GM23248 (cell line): ENCODE data around the gene RAP2B. TPM values are rescaled to one million over a fixed set of nuclear protein-coding genes. Genes with fewer than 3 reads are reported as not detected.

Source experiments
- DNase-seq: peaks from one replicate; pipeline ENCODE4 v3.0.0-alpha.2; 2015
- H2AFZ ChIP-seq: fragments of 200-600 bp; sonication (generic); 2 replicates; pipeline ENCODE4 v1.6.1; 2016; ENCODE audit warnings: antibody characterized with exemption
- H3F3A ChIP-seq: fragments of 200-600 bp; sonication (generic); 2 replicates; pipeline ENCODE4 v1.6.1; 2016; ENCODE audit warnings: mild to moderate bottlenecking, antibody characterized with exemption, mixed run types; ENCODE audit not compliant: insufficient read depth
- H3K27ac ChIP-seq: fragments of 200-600 bp; sonication (generic); 2 replicates; pipeline ENCODE4 v1.5.1; 2016; ENCODE audit warnings: mild to moderate bottlenecking
- H3K27me3 ChIP-seq: fragments of 200-600 bp; sonication (generic); replicated peaks from 2 replicates; pipeline ENCODE4 v1.6.1; 2016; ENCODE audit warnings: mild to moderate bottlenecking; ENCODE audit not compliant: insufficient read depth
- H3K36me3 ChIP-seq: fragments of 200-600 bp; sonication (generic); 2 replicates; pipeline ENCODE4 v1.6.1; 2016; ENCODE audit warnings: low read depth, mild to moderate bottlenecking
- H3K4me1 ChIP-seq: fragments of 200-600 bp; sonication (generic); 2 replicates; pipeline ENCODE4 v1.6.1; 2016; ENCODE audit warnings: mild to moderate bottlenecking; ENCODE audit not compliant: insufficient read depth
- H3K4me2 ChIP-seq: fragments of 200-600 bp; sonication (generic); one replicate; pipeline ENCODE4 v1.6.1; 2016; ENCODE audit warnings: mild to moderate bottlenecking; ENCODE audit not compliant: unreplicated experiment
- H3K4me3 ChIP-seq: fragments of 200-600 bp; sonication (generic); 2 replicates; pipeline ENCODE4 v1.5.1; 2016; ENCODE audit warnings: mild to moderate bottlenecking
- H3K79me2 ChIP-seq: fragments of 200-600 bp; sonication (generic); 2 replicates; pipeline ENCODE4 v1.6.1; 2016; ENCODE audit warnings: mild to moderate bottlenecking; ENCODE audit not compliant: insufficient read depth
- H3K9ac ChIP-seq: fragments of 200-600 bp; sonication (generic); 2 replicates; pipeline ENCODE4 v1.6.1; 2016; ENCODE audit warnings: mild to moderate bottlenecking
- H3K9me2 ChIP-seq: fragments of 200-600 bp; sonication (generic); 2 replicates; pipeline ENCODE4 v1.6.1; 2016; ENCODE audit warnings: mixed run types, mild to moderate bottlenecking, moderate library complexity; ENCODE audit not compliant: insufficient read depth
- H3K9me3 ChIP-seq: fragments of 200-600 bp; sonication (generic); one replicate; pipeline ENCODE4 v1.6.1; 2017; ENCODE audit warnings: low read depth
- H4K20me1 ChIP-seq: fragments of 200-600 bp; sonication (generic); 2 replicates; pipeline ENCODE4 v1.6.0; 2016; ENCODE audit not compliant: insufficient read depth
- EZH2 ChIP-seq: fragments of 200-600 bp; sonication (generic); IDR thresholded peaks from 2 replicates; pipeline ENCODE4 v1.6.1; 2018; ENCODE audit warnings: antibody characterized with exemption, mild to moderate bottlenecking; ENCODE audit not compliant: insufficient read depth, poor library complexity, severe bottlenecking
- EZH2phosphoT487 ChIP-seq: fragments of 200-600 bp; sonication (generic); IDR thresholded peaks from 2 replicates; pipeline ENCODE4 v1.6.1; 2018; ENCODE audit warnings: antibody characterized with exemption, moderate library complexity, mild to moderate bottlenecking, low read depth; ENCODE audit not compliant: insufficient read depth
- whole genome bisulfite sequencing, 2 experiments: methylation state at CpG; one replicate each; pipeline ENCODE4 v1.1.6; 2015 to 2017; ENCODE audit warnings: low lambda C conversion rate in 2 of 2, low coverage in 1 of 2; ENCODE audit errors: missing lambda C conversion rate in 2 of 2; 5-methylcytosine and 5-hydroxymethylcytosine counted together
- in situ Hi-C: fragments of 300-500 bp; cut with MboI; formaldehyde crosslinking; loops from 2 replicates; pipeline ENCODE4 v1.15.0; 2020
- polyA plus RNA-seq: library from polyadenylated mRNA; unstranded; fragments of >200 nt; fragmentation: Nextera tagmentation; extraction: Ambion mirVana; gene quantifications from 2 replicates; pipeline ENCODE4 v1.2.1, GENCODE V29; 2016
- total RNA-seq: library from RNA; depleted of rRNA; stranded (reverse); fragments of >200 nt; shearing (Covaris generic); gene quantifications from 2 replicates; pipeline ENCODE4 v1.2.3, GENCODE V29; 2014

RAP2B gene
- total and polyA plus RNA-seq, 2 experiments from 2014 or later: 12.9 to 13.2 TPM

GRCh38 chr3:153158189-153158588 is 3.8 kb upstream of the RAP2B start:
- DNase-seq: no peak
- no peaks in the 10 kb centered on the region for H3K9me2 ChIP-seq
- in situ Hi-C loops: loop anchor here (25.0 kb wide), 1 partner anchor 604 kb away; no protein-coding TSS in a partner anchor
- H4K20me1 ChIP-seq: no peaks in the 10 kb centered on the region
- H2AFZ ChIP-seq: 0 out of 2 replicates have a peak overlapping the region, but pooled peaks have one; percentile 8
- H3K4me1 ChIP-seq: peaks cover 5% of the 10 kb centered on the region; the same call in 1 of the 2 replicates
- WGBS, 2 experiments: 95 to 99% methylated on average over 4 of the region's 4 CpGs
- H3K4me2 ChIP-seq: no peak overlapping the region
- no peak overlapping the region for H3K4me3 ChIP-seq
- H3K27me3 ChIP-seq: no peaks in the 10 kb centered on the region
- H3K9ac ChIP-seq: no peak overlapping the region
- H3K79me2 ChIP-seq: peaks cover 11% of the 10 kb centered on the region
- no peak overlapping the region for H3K27ac ChIP-seq
- H3F3A ChIP-seq: peaks cover 7% of the 10 kb centered on the region; the same call in 1 of the 2 replicates
- no peaks in the 10 kb centered on the region for H3K9me3 ChIP-seq
- no peak for TF ChIP-seq EZH2phosphoT487
- TF ChIP-seq EZH2: no peak
- no peaks in the 10 kb centered on the region for H3K36me3 ChIP-seq

DNA sequence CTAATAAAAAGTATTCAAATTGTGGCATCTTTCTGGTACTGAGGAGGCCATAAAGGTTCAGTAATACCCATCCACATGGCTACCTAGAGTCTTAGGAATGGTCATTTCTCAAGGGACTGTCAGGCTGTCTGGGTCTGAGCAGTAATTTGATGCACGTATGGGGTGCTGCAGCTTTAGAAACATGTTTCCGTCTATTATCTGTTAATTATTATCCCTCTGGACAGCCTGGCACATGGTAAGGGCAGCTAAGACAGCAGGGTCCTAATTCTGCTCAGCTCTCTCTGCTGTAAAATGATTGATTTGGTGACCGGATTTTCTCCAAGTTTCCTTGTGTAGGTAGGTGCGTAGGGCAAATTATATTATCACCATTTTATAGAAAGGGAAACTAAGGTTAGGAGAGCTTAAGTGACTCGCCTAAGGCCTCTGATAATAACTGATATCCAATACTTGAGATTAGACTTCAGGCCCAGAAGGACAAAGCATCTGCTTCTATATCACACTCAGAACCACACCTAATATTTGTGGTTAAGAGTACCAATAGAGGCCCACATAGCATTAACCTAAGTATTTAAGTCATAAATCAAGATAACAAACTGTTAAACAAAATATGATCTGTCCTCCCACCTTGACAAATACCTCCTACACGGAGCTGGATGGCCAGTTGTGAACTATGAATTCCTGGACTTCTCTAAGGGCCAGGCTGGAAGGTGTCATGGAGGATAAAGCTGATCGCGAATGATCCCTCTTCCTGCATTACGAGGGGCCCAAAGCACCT is 2.9 kb upstream of the RAP2B start:
- Histone ChIP-seq H2AFZ (no peak overlapping the region), H3K9me2 (no peaks in the 10 kb centered on the region), H3K9ac (no peak overlapping the region), H3K36me3 (no peaks in the 10 kb centered on the region), H3K9me3 (no peaks in the 10 kb centered on the region), H3K79me2 (peaks cover 20% of the 10 kb centered on the region), H3K4me3 (no peak overlapping the region), H3K27me3 (no peaks in the 10 kb centered on the region), H3K4me2 (no peak overlapping the region), H3F3A (peaks cover 7% of the 10 kb centered on the region; the same call in 1 of the 2 replicates), H3K4me1 (peaks cover 5% of the 10 kb centered on the region; the same call in 1 of the 2 replicates), H3K27ac (no peak overlapping the region), H4K20me1 (no peaks in the 10 kb centered on the region)
- in situ Hi-C loops: loop anchor here (25.0 kb wide), 1 partner anchor 603 kb away; no protein-coding TSS in a partner anchor
- no peak for TF ChIP-seq EZH2
- no peak for TF ChIP-seq EZH2phosphoT487
- DNase-seq: no peak
- 86 to 91% methylated on average over 9 of the region's 9 CpGs for WGBS, 2 experiments

DNA sequence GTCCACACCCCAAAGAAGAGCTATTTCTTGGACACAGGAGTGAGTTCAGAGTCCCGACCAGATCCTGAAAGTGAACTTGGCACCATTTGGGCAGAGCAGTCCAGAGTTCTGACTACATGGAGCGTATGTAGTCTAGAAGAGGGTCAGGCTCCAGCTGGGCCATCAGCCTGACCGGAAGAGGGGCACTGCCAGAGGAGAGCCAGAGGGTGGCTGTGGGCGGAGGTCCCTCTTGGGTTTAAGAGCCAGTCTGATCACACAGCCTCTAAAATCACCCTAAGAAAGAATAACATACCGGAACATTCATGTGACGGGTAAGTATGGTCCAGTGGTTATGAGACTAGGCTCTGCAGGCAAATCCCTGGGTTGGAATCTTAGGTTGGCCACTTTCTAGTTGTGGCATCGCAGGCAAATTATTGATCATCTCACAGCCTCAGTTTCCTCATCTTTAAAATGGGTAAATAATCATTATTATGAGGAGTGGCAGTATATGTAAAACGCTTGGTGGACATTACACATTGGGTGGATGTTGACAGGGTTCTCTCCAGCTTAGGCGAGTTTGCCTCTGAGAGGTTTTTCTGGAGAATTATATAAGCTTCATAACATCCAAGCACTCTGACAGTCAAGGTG is 2.1 kb upstream of the RAP2B start:
- H3K9ac ChIP-seq: peak overlapping the region; percentile 85
- in situ Hi-C loops: loop anchor here (10.0 to 25.0 kb wide), 4 partner anchors 115 to 602 kb away; no protein-coding TSS in a partner anchor
- WGBS, 2 experiments: 78 to 79% methylated on average over 9 of the region's 9 CpGs

DNA sequence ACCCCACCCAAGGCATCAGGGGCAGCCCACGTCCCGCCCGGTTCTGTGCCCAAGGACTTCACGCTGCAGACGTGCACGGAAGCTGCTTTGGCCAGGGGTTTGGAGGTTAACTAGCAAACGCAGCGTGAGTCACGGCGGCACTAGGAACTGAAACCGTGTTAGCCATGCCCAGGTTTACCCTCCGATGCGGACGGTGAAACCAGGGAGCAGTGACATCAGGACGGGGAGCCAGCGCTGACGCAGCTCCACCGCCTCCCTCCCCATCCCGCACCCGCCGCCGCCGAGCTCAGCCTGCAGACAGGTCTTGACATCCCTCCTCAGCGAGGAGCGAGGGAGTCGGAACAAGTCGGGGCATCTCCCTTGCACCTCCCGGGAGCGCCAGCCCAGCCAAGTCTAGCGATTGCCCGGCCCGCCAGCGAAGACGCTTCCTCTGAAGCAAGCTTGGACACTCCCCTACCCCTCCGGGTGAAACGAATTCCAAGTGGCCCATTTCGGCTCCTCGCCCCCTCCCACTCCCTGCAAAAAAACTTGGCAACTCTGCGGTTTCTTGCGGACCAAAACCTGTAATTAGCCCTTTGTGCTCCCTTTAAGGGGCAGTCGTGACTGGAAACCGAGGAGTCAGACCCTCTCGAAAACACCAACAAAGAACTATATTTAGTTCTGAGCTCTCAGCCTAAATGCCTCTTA is 1.4 kb upstream of the RAP2B start:
- in situ Hi-C loops: loop anchor here (10.0 to 25.0 kb wide), 4 partner anchors 116 to 602 kb away; no protein-coding TSS in a partner anchor

More for the DNA sequence above, 2.1 kb upstream of the RAP2B start:
- DNase-seq: no peak
- Histone ChIP-seq H4K20me1 (no peaks in the 10 kb centered on the region), H3K27ac (peak overlapping the region; percentile 91), H3K9me2 (no peaks in the 10 kb centered on the region), H3K9me3 (no peaks in the 10 kb centered on the region), H3F3A (peaks cover 7% of the 10 kb centered on the region; the same call in 1 of the 2 replicates), H3K79me2 (peaks cover 27% of the 10 kb centered on the region), H3K36me3 (no peaks in the 10 kb centered on the region), H3K4me2 (peak overlapping the region; percentile 95), H3K4me3 (peak overlapping the region; percentile 97), H3K4me1 (peaks cover 9% of the 10 kb centered on the region), H3K27me3 (no peaks in the 10 kb centered on the region), H2AFZ (peak overlapping the region; percentile 95)
- TF ChIP-seq EZH2phosphoT487 (no peak), EZH2 (no peak)

More for the DNA sequence above, 1.4 kb upstream of the RAP2B start:
- 0% methylated on average over 34 of the region's 43 CpGs for WGBS, 2 experiments
- Histone ChIP-seq H3K27ac (peak overlapping the region; percentile 91), H3K4me1 (peaks cover 16% of the 10 kb centered on the region), H3K9me2 (no peaks in the 10 kb centered on the region), H3K4me3 (peak overlapping the region; percentile 97), H3K79me2 (peaks cover 35% of the 10 kb centered on the region), H3K9me3 (no peaks in the 10 kb centered on the region), H3K4me2 (peak overlapping the region; percentile 95), H2AFZ (peak overlapping the region; percentile 95), H3K36me3 (no peaks in the 10 kb centered on the region), H4K20me1 (peaks cover 4% of the 10 kb centered on the region; the same call in 1 of the 2 replicates), H3K9ac (peak overlapping the region; percentile 85), H3K27me3 (no peaks in the 10 kb centered on the region), H3F3A (peaks cover 7% of the 10 kb centered on the region; the same call in 1 of the 2 replicates)
- TF ChIP-seq EZH2: no peak
- TF ChIP-seq EZH2phosphoT487: no peak
- DNase-seq: peak; percentile 96
